ELR (cell line): ENCODE measurements around the gene XYLT1.
"Not testable (repeated sequence)": the region's sequence is repeated elsewhere in the genome, so short reads cannot be mapped to it uniquely, and the experiment has no call there.

ENCODE experiments used
- DNase-seq: peaks from one replicate; pipeline ENCODE4 v3.0.0-alpha.2; 2015; ENCODE audit warnings: low read depth

Gene XYLT1

GRCh38 chr16:17470908-17471718, at the start of gene XYLT1:
TSS of gene XYLT1 (minus strand) at chr16:17470960. CDS start at chr16:17470796, 164 bp downstream.
- DNase-seq, result peak; percentile 94

GRCh38 chr16:17520111-17520510, 49.4 kb upstream of the XYLT1 start:
- no peak for DNase-seq

GRCh38 chr16:17519101-17519955, 48.6 kb upstream of the XYLT1 start:
- DNase-seq, result peak; percentile 72

GRCh38 chr16:17518441-17518840, 47.7 kb upstream of the XYLT1 start:
- DNase-seq, result peak; percentile 84

- peak; percentile 91 for DNase-seq
Measured at GRCh38 chr16:17515421-17516210, 44.9 kb upstream of the XYLT1 start.

- DNase-seq, result peak; percentile 21
Measured at GRCh38 chr16:17512636-17513220, 42.0 kb upstream of the XYLT1 start.

- no peak for DNase-seq
Measured at GRCh38 chr16:17511340-17511739, 40.6 kb upstream of the XYLT1 start.

- DNase-seq, result no peak
Measured at GRCh38 chr16:17510567-17510966, 39.8 kb upstream of the XYLT1 start.

- no peak for DNase-seq
Measured at GRCh38 chr16:17509194-17509593, 38.4 kb upstream of the XYLT1 start.

- DNase-seq, result no peak
Measured at GRCh38 chr16:17508303-17508702, 37.5 kb upstream of the XYLT1 start.

- not testable (repeated sequence) for DNase-seq
Measured at GRCh38 chr16:17507516-17507915, 36.8 kb upstream of the XYLT1 start.

- DNase-seq, result not testable (repeated sequence)
Measured at GRCh38 chr16:17505828-17506227, 35.1 kb upstream of the XYLT1 start.

- DNase-seq, result no peak
Measured at GRCh38 chr16:17504050-17504449, 33.3 kb upstream of the XYLT1 start.

- no peak for DNase-seq
Measured at GRCh38 chr16:17503331-17503730, 32.6 kb upstream of the XYLT1 start.

- no peak for DNase-seq
Measured at GRCh38 chr16:17501321-17501720, 30.6 kb upstream of the XYLT1 start.

- DNase-seq, result no peak
Measured at GRCh38 chr16:17499223-17499902, 28.6 kb upstream of the XYLT1 start.

GRCh38 chr16:17497648-17498047, 26.9 kb upstream of the XYLT1 start:
- DNase-seq, result peak; percentile 53

- DNase-seq, result no peak
Measured at GRCh38 chr16:17496891-17497290, 26.1 kb upstream of the XYLT1 start.

GRCh38 chr16:17493012-17493411, 22.3 kb upstream of the XYLT1 start:
- DNase-seq, result no peak

- no peak for DNase-seq
Measured at GRCh38 chr16:17491140-17491662, 20.4 kb upstream of the XYLT1 start.

- DNase-seq, result no peak
Measured at GRCh38 chr16:17488506-17488905, 17.7 kb upstream of the XYLT1 start.
